GM19395 (cell line): ENCODE results near the gene MGMT.
A peak's percentile ranks its signal among the peaks of the same experiment; 100 is the strongest.

ENCODE experiments used
- ATAC-seq: cut with Tn5 transposase; IDR thresholded peaks from one replicate; pipeline ENCODE4 v1.9.1; 2021; ENCODE audit warnings: mild to moderate bottlenecking, moderate library complexity; ENCODE audit not compliant: unreplicated experiment

MGMT gene

DNA sequence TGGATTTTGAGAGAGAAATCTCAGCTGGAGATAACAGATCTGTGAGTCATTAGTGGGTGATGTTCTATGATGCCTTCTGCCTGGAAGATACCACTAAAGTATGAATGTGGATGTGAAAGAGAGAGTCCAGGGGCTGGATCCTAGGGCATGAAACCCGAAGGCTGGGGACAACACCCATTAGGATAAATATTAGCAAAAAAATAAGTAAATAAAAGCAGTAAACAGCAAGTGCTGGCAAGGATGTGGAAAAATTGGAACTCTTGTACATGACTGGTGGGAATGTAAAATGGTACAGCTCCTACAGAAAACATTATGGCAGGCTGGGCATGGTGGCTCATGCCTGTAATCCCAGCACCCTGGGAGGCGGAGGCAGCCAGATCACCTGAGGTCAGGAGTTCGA lies 16.6 kb upstream of the MGMT start:
- ATAC-seq: no peak

- no peak for ATAC-seq
Measured at GRCh38 chr10:129455625-129456024, 11.4 kb upstream of the MGMT start.

DNA sequence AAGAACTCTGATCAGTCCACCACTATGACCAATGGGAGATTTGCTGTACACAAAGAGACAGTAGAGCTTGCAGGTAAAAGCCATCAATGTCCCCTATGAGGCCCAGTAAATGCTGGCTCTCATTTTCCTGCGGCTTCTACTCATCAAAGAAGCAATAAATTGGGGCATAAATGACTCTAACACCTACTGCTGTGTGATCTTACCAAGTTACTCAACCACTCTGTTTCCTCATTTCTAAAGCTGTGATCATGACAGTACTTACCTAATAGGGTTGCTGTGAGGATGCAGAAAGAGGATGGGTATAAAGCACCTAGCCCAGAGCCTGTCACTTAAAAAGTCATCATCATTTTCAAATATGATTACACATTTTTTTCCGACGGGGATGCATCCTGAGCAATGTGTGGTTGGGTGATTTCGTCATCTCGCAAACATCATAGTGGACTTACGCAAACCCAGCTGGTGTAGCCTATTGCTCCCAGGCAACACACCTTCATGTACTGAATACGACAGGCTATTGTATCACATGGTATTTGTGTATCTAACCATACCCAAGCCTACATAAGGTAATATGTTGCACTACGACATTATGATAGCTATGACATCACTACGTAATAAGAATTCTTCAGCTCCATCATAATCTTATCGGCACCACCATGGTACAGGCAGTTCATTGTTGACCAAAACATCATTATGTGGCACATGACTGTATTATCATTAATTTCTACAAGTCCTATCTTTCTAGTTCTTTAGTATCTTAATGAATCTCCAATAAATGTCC lies 7.1 kb upstream of the MGMT start:
- no peak for ATAC-seq

DNA sequence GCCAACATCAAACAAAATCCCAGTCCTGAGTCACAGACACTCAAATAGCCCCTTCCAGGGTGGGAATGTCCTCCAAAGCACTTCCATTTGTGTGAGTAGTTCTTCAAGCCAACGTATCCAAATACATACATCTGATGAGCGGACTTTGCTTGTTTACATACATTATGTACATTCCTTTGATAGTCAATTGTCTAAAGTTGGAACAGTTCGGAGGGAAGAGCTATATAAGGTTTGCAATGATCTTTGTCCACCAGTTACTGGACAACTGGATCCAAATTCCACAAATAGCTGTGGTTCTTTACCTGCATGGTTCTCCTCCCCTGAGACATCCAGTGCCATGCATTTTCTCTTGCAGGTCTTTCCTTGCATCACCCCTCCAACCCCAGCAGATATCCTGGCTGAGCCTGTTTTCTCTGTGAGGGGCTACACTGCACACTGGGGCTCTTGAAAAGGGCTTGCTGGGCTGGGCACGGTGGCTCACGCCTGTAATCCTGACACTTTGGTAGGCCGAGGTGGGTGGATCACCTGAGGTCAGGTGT lies 4.7 kb upstream of the MGMT start:
- no peak for ATAC-seq

GRCh38 chr10:129464251-129464650 lies 2.8 kb upstream of the MGMT start:
- ATAC-seq: no peak

GRCh38 chr10:129465796-129466702 lies 992 bp upstream of the MGMT start:
- ATAC-seq: no peak

DNA sequence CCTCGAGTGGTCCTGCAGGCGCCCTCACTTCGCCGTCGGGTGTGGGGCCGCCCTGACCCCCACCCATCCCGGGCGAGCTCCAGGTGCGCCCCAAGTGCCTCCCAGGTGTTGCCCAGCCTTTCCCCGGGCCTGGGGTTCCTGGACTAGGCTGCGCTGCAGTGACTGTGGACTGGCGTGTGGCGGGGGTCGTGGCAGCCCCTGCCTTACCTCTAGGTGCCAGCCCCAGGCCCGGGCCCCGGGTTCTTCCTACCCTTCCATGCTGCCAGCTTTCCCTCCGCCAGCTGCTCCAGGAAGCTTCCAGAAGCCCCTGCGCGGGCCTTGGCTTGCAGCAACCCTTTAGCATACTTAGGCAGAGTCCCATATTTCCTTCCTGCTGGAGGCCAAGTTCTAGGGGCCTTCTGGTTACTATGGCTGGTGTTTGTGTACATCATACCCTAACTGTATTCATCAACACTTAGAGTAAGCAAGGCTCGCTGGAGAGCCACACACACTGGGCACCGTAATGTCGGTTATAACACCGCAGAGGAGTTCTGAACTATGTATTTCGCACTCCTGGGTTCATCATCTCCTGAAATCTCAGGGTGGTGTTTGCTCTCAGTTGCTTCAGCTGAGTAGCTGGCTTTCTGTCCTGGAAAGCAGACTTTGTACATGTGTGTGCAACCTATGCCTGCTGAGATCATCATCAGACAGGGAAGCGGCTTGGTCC lies 471 bp downstream of the MGMT start:
- peak; percentile 42 for ATAC-seq

- ATAC-seq: no peak
Measured at GRCh38 chr10:129468187-129468586, 1.1 kb downstream of the MGMT start.

DNA sequence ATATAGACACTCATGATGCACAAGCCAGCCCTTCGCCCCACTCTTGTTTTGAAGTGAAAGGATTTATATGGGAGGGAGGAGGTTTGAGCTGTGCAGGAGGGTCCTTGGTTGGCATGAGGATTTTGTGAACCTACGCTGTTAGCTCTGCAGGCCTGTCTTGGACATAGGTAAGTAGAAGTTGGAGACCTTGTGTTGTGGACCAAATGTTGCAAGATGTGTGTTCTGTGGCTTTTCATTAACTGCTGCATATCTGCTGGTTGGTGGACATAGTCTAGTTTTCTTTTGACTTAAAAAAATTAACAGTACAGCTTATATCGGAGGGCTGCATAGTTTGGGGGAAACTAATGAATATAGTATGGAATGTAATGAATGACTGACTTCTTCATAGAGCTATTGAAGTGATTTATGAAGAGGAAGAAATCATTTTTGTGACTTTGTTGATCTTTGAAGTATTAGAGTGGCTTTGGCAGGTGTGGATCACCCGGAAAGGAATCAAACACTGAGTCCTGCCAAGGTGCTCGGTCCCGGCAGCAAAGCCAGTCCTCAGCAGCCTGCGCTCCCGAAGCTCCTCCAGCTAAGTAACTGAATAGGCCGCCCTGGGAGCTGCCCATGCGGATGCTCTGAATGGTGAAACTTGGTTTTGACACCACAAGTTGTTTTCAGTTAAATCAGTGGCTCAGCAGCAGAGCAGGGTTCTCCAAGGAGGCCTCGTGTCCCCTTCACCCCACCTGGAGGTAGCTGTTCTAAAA lies 3.2 kb downstream of the MGMT start:
- no peak for ATAC-seq

DNA sequence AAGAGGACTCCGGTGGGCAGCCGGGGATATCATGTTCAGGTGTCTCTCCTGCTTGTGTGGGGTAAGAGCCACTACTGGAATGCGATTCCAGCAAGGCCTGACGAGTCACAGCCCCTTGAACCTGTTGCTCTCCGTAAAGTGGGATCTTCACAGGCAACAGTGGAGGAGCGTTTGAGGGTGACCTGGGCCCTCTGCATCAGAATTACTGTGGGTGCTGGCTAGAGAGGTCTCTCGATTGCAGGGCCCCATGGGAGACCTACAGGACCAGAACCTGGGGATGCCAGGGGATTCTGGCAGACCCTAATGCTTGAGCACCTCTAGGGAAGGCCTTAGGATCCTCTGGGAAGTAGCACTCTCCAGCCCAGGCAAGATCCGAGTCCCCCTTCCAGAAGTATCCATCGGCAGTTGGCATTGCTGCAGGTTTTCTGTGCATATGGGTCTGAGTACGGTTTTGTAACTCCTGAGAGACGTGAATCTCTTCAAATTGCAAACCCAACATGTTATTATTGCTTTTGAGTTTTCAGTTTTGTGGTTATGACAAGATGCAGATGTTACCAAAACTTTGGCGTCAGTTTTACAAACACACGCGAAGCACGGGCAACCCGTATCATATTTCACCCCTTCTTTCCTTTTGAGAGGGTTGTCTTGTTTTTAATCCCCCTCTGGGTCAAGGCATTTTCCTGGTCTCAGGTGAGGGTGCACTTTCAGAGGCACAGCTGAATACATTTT lies 4.6 kb downstream of the MGMT start:
- no peak for ATAC-seq

GRCh38 chr10:129472696-129473555 lies 5.9 kb downstream of the MGMT start:
- ATAC-seq: no peak

GRCh38 chr10:129474642-129475041 lies 7.6 kb downstream of the MGMT start:
- no peak for ATAC-seq

DNA sequence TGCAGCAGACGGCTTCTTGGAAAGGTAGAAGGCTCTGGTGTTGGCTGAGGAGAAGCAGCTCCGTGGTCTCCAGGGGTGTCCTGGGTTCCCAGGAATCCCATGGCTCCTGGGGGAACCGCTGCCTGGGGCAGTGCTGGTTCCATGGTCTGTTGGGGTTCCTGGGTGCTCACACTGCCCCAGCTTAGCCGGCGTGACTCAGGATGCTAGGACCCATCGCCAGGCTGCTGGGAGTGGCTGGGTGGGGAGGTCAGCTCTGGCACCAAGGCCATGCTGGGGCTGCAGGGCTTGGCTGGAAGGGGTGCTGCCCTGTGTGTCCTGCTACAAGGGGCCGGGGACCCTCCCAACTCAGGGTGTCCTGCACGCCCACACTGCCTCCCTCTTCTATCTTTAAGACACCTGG lies 9.4 kb downstream of the MGMT start:
- no peak for ATAC-seq

GRCh38 chr10:129477051-129477450 lies 10.0 kb downstream of the MGMT start:
- ATAC-seq: no peak

DNA sequence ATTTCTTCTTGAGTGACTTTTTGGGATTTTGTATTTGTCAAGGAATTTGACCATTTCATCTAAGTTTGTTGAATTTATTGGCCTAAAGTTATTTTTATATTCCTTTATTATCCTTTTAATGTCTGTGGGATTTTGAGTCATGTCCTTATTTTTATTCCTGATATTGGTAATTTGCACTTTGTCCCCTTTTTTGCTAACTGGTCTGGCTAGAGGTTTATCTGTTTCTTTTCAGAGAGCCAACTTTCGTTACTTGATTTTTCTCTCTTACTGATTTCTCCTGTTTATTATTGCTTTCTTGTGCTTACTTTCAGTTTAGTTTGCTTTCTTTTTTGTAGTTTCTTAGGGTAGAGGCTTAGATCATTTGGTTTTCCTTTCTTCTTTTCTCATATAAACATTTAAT lies 14.6 kb downstream of the MGMT start:
- no peak for ATAC-seq

DNA sequence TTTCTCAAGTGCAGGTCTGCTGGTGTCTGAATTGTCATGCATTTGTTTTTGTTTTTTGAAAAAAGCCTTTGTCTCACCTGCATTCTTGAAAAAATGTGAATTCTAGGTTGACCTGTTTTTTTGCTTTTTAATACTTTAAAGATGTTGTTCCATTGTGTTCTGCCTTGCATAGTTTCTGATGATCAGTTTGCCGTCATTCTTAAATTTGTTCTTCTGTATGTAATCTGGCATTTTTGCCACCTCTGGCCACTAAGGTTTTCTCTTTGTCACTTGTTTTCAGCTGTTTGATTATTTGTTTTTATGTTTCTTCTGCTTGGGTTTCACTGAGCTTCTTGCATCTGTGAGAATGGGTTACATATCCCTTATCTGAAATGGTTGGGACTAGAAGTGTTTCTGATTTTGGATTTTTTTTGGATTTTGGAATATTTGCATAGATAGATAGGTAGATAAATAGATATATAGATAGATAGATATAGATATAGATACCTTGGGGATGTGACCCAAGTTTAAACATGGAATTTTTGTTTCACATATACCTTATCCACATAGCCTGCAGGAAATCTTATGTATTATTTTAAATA lies 16.5 kb downstream of the MGMT start:
- no peak for ATAC-seq

DNA sequence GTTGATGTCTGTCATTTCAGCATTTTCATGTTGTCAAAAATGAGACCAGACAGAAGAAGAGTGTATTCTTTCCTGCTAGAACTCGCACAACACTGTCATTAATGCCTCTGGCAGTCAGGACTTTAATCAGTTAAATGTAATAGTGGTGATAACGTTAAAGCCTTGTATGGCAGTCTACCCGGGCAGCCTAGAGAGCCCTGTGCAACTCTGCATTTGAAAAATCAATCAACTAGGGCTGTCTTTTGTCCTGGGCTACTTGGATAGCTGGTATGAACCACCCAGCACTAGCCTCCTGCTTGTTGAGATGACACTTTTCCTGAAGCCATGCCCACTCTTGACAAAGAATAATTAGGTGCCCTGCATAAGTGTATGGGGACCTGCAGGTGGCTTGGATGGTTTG lies 19.8 kb downstream of the MGMT start:
- ATAC-seq: no peak

- ATAC-seq: no peak
Measured at GRCh38 chr10:129491123-129491734, 24.2 kb downstream of the MGMT start.
